Measurements from ENCODE around the gene OSBPL10.

GRCh38 chr3:31917303-31918005 lies 63.6 kb downstream of the OSBPL10 start:
- no peak for TF ChIP-seq POLR2A (IDR thresholded peaks at IDR 0.05)
- no peak for TF ChIP-seq CTCF (IDR thresholded peaks at IDR 0.05)
- no peak for TF ChIP-seq POLR2AphosphoS5 (IDR thresholded peaks at IDR 0.05)
- no peak for TF ChIP-seq EP300 (IDR thresholded peaks at IDR 0.05)
